ENCODE data around the gene SMYD3. TPM values are rescaled to one million over a fixed set of nuclear protein-coding genes. Genes with fewer than 3 reads are reported as not detected.
A peak's percentile ranks its signal among the peaks of the same experiment; 100 is the strongest.

The SMYD3 gene
- total and polyA plus RNA-seq, 2 donors (not counting 1 experiment from before 2014, with no cell fraction given): 69.4 to 83.1 TPM

- Histone ChIP-seq H3K27ac (ENCODE audit: insufficient read depth, low read length) (no peak overlapping the region), H3K27me3 (ENCODE audit: control insufficient read depth, insufficient read depth, low read length) (no peaks in the 10 kb centered on the region), H3K79me2 (ENCODE audit: control insufficient read depth, insufficient read depth, low read length) (no peaks in the 10 kb centered on the region), H2AFZ (ENCODE audit: low read length) (no peak overlapping the region), H3K9me3 (ENCODE audit: control insufficient read depth, insufficient read depth, low read depth, low read length) (no peaks in the 10 kb centered on the region), H3K4me2 (ENCODE audit: extremely low read depth, insufficient read depth, low read length) (no peak overlapping the region), H3K4me3 (replicated peaks in 1 of 4; ENCODE audit: control extremely low read depth in 1 of 4, insufficient read depth in 1 of 4, low read depth in 3 of 4, low read length in 4 of 4) (no peak overlapping the region), H3K4me1 (ENCODE audit: control insufficient read depth, extremely low read depth, insufficient read depth, low read length) (no peaks in the 10 kb centered on the region), H3K36me3 (ENCODE audit: control insufficient read depth, insufficient read depth, low read length) (no peaks in the 10 kb centered on the region), H3K9ac (ENCODE audit: insufficient read depth, low read length) (no peak overlapping the region), H4K20me1 (ENCODE audit: control insufficient read depth, extremely low read depth, insufficient read depth, low read length) (no peaks in the 10 kb centered on the region)
- no peak for TF ChIP-seq CTCF (conservative IDR thresholded peaks at IDR 0.05 in 1 of 2, IDR thresholded peaks at IDR 0.05 in 1 of 2; ENCODE audit: low read depth in 1 of 2, low read length in 2 of 2)
- TF ChIP-seq EZH2 (IDR thresholded peaks at IDR 0.05; ENCODE audit: low read length, missing control alignments): no peak
- DNase-seq (ENCODE audit: low read depth in 2 of 2): peak in 1 of 2 donors; percentile 55
Measured at GRCh38 chr1:246427611-246428010, 79.5 kb downstream of the SMYD3 start.

- Histone ChIP-seq H3K79me2 (ENCODE audit: control insufficient read depth, insufficient read depth, low read length) (no peaks in the 10 kb centered on the region), H4K20me1 (ENCODE audit: control insufficient read depth, extremely low read depth, insufficient read depth, low read length) (no peaks in the 10 kb centered on the region), H3K9me3 (ENCODE audit: control insufficient read depth, insufficient read depth, low read depth, low read length) (no peaks in the 10 kb centered on the region), H3K4me3 (replicated peaks in 1 of 4; ENCODE audit: control extremely low read depth in 1 of 4, insufficient read depth in 1 of 4, low read depth in 3 of 4, low read length in 4 of 4) (no peak overlapping the region), H3K36me3 (ENCODE audit: control insufficient read depth, insufficient read depth, low read length) (no peaks in the 10 kb centered on the region), H3K27me3 (ENCODE audit: control insufficient read depth, insufficient read depth, low read length) (no peaks in the 10 kb centered on the region), H3K4me2 (ENCODE audit: extremely low read depth, insufficient read depth, low read length) (no peak overlapping the region), H3K9ac (ENCODE audit: insufficient read depth, low read length) (no peak overlapping the region), H2AFZ (ENCODE audit: low read length) (no peak overlapping the region), H3K4me1 (ENCODE audit: control insufficient read depth, extremely low read depth, insufficient read depth, low read length) (no peaks in the 10 kb centered on the region), H3K27ac (ENCODE audit: insufficient read depth, low read length) (no peak overlapping the region)
- TF ChIP-seq CTCF (conservative IDR thresholded peaks at IDR 0.05 in 1 of 2, IDR thresholded peaks at IDR 0.05 in 1 of 2; ENCODE audit: low read depth in 1 of 2, low read length in 2 of 2): no peak
- TF ChIP-seq EZH2 (IDR thresholded peaks at IDR 0.05; ENCODE audit: low read length, missing control alignments): no peak
- DNase-seq (ENCODE audit: low read depth in 2 of 2): no peak
Measured at GRCh38 chr1:246425895-246426294, 81.2 kb downstream of the SMYD3 start.

- Histone ChIP-seq H4K20me1 (ENCODE audit: control insufficient read depth, extremely low read depth, insufficient read depth, low read length) (no peaks in the 10 kb centered on the region), H3K27me3 (ENCODE audit: control insufficient read depth, insufficient read depth, low read length) (no peaks in the 10 kb centered on the region), H3K4me3 (replicated peaks in 1 of 4; ENCODE audit: control extremely low read depth in 1 of 4, insufficient read depth in 1 of 4, low read depth in 3 of 4, low read length in 4 of 4) (no peak overlapping the region), H3K27ac (ENCODE audit: insufficient read depth, low read length) (no peak overlapping the region), H3K4me2 (ENCODE audit: extremely low read depth, insufficient read depth, low read length) (no peak overlapping the region), H3K4me1 (ENCODE audit: control insufficient read depth, extremely low read depth, insufficient read depth, low read length) (no peaks in the 10 kb centered on the region), H3K9me3 (ENCODE audit: control insufficient read depth, insufficient read depth, low read depth, low read length) (no peaks in the 10 kb centered on the region), H3K36me3 (ENCODE audit: control insufficient read depth, insufficient read depth, low read length) (no peaks in the 10 kb centered on the region), H3K79me2 (ENCODE audit: control insufficient read depth, insufficient read depth, low read length) (no peaks in the 10 kb centered on the region), H3K9ac (ENCODE audit: insufficient read depth, low read length) (no peak overlapping the region), H2AFZ (ENCODE audit: low read length) (no peak overlapping the region)
- TF ChIP-seq EZH2 (IDR thresholded peaks at IDR 0.05; ENCODE audit: low read length, missing control alignments) (no peak), CTCF (conservative IDR thresholded peaks at IDR 0.05 in 1 of 2, IDR thresholded peaks at IDR 0.05 in 1 of 2; ENCODE audit: low read depth in 1 of 2, low read length in 2 of 2) (no peak)
- peak in 1 of 2 donors; percentile 20 for DNase-seq (ENCODE audit: low read depth in 2 of 2)
Measured at GRCh38 chr1:246425139-246425794, 81.8 kb downstream of the SMYD3 start.
